GM19099 (cell line): Measurements from ENCODE around the gene PFKFB3.
A peak's percentile ranks its signal among the peaks of the same experiment; 100 is the strongest.

Source experiments
- POLR2A ChIP-seq: IDR thresholded peaks from 3 replicates; pipeline ENCODE4 v1.6.1; 2011; ENCODE audit warnings: low read depth; ENCODE audit not compliant: insufficient read length; ENCODE audit errors: extremely low read depth

The PFKFB3 gene

DNA sequence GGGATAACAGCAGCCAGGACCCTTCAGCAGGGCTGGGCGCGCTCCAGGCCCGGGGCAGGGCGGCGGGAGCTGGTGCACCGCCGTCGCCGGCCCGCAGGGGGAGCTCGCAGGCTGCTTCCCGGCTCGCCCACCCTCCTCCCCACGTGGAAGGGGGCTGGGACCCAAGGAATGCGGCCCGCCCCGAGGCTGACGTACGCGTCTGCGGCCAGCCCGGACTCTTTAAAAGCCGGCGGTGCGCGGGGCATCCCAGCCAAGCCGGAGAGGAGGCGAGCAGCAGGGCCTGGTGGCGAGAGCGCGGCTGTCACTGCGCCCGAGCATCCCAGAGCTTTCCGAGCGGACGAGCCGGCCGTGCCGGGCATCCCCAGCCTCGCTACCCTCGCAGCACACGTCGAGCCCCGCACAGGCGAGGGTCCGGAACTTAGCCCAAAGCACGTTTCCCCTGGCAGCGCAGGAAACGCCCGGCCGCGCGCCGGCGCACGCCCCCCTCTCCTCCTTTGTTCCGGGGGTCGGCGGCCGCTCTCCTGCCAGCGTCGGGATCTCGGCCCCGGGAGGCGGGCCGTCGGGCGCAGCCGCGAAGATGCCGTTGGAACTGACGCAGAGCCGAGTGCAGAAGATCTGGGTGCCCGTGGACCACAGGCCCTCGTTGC lies at the start of gene PFKFB3:
TSS of gene PFKFB3 (plus strand) at position 249 of the 647 bp plus-strand sequence. CDS start at position 578, 329 bp downstream.
- TF ChIP-seq POLR2A: peak; percentile 88

DNA sequence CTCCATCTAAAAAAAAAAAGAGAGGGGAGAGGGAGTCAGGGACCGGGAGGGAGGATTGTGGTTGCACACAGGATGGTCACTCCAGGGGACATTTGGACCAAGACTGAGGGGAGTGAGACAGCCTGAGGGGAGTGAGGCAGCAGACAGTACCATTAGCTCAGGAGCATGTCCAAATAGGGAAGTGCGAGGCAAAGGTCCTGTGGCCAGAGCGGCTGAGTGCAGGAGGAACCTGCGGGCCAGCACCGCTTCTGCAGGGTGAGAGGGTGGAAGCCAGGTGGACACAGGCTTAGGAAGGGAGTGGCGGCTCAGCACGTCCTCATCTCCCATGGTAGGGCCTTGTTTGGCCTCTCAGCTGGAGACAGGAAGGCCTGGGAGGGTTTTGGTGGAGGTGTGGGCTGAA lies 48.9 kb upstream of the PFKFB3 start:
- no peak for TF ChIP-seq POLR2A

DNA sequence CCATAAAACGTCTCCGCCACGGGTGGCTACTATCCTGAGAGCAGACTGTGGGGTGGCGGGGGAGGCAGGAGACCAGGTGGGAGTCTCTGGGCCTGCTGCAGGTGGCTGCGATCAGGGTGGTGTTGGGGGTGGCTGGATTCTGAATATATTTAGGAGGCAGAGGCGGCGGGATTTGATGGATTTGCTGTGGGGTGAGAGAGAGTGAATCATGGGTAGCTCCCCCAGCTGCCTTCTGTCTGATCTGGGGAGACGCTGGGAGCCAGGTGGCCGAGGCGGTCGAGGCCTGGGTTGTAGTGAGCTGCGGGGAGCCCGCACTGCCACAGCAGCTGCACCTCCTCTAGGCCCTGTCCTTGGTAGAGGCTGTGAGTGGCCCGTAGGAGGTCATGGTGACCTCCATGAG lies 48.2 kb upstream of the PFKFB3 start:
- TF ChIP-seq POLR2A: no peak

DNA sequence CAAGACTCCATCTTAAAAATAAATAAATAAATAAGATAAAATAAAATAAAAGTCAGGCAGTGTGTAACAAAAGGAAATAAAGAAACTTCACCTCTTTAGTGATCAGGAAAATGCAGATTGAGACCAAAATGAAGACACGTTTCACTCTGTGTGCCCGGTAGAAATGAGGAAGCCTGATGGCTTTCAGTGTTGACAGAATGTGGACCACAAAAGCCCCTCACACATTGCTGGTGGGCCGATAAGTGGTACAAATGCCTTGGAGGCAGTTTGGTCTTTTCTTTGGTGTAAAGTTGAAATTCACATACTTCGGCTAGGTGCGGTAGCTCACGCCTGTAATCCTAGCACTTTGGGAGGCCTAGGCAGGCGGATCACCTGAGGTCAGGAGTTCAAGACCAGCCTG lies 44.5 kb upstream of the PFKFB3 start:
- no peak for TF ChIP-seq POLR2A

DNA sequence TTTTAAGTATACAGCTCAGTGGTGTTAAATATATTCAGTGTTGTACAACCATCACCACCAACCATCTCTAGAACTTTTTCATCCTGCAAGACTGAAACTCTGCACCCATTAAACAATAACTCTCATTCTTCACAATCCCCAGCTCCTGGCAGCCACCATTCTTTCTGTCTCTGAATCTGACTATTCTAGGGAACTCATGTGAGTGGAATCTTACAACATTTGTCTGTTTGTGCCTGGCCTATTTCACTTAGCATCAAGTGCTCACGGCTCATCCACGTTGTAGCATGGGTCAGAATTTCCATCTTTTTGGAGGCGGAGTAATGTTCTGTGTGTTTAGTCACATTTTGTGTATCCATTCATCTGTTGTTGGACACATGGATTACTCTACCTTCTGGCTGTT lies 40.8 kb upstream of the PFKFB3 start:
- no peak for TF ChIP-seq POLR2A

DNA sequence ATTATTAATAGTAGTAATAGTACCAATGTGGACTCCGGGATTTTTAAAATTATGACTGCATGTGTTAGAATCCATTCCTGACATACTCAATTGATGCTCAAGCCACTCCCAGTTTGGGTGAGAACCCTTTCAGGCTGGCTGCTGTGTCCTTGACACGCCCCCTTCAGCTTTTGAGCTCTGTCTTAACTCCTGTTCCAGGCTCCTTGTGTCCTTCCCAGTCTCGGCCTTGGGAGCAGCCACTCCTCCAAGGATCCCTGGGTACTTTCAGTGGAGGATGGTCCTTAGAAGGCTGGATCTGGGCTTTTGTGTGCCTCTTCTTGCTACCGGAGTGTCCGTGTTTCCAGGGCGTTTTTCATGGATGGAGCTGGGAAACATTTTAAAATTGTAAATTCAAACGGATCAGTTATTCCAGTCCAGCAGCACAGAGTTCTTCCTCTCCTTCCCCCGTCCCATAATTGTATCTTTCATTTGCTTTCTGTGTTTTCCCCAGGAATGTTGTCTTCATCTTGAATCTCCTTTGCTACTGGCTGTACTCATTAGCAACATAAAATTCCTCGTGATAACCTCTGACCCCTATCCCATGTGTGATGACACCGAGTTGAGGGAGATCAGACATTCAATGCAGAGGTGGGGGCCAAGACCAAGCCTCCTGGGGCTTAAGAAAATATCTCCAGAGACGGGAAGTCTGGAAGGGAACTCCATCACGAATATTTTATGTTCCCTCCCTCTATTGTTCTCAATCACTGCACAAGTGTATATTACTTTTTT lies 40.0 kb upstream of the PFKFB3 start:
- no peak for TF ChIP-seq POLR2A

DNA sequence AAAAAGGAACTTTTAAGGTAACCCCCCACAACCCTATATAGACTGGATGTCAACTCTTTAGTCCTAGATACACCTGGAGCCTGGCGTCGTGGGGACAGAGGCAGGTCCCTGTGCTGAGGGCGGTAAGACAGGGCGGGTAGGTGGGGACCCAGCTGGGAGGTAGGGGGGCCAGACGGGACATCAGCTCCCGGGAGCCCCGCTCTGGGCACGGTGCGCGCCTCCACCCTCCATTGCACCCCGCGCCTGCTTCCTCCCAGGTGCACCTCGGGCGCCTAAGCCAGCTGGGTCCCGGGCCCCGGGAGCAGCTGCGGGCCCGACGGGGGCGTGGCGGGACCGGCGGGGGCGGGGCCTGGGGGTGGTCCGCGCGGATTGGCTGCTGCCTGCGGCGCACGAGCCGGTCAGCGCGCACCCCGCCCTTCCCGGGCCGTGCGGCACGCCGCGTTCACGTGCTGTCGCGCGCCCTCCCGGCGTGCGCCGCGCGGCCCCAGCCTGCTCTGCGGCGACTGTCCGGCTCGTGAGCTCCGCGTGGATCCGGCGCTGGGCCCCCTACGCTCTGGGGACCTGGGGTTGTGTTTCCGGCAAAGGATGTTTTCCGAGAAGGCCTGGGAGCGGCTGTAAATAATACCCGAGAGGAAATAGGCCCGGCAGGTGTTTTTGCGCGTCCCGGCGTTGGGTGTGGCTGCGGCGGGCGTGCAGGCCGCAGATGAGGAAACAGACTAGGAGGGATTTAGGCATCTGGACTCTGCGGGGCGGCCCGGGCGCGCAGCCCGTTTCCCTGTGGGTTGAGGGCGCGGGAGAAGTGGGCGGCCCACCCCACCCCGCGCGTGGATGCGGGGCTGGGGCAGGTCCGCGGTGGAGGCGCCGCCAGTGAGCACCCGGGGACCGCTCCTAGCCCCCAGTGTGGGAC lies 39.1 kb upstream of the PFKFB3 start:
- TF ChIP-seq POLR2A: peak; percentile 85

DNA sequence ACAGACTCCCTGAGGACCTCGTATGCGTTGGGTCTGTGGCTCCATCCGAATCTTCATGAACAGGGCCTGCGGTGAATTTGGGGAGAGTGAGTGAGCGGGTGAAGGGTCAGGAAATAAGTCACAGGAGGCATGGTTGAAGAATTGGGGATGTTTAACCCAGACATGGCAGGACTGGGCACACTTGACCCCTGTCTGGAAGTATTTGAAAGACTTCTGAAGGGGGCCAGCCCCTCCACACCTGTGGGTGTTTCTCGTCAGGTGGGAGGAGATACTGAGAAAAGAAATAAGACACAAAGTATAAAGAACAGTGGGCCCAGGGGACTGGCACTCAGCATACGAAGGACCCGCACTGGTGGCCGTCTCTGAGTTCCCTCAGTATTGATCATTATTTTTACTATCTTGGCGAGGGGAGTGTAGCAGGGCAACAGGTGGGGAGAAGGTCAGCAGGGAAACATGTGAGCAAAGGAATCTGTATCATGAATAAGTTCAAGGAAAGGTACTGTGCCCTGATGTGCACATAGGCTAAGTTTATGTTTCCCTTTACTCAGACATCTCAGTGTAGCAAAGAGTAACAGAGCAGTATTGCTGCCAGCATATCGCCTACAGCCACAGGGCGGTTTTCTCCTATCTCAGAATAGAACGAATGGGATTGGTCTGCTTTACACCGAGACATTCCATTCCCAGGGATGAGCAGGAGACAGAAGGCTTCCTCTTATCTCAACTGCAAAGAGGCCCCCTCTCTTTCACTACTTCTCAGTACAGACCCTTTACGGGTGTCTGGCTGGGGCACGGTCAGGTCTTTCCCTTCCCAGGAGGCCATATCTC lies 38.2 kb upstream of the PFKFB3 start:
- no peak for TF ChIP-seq POLR2A

DNA sequence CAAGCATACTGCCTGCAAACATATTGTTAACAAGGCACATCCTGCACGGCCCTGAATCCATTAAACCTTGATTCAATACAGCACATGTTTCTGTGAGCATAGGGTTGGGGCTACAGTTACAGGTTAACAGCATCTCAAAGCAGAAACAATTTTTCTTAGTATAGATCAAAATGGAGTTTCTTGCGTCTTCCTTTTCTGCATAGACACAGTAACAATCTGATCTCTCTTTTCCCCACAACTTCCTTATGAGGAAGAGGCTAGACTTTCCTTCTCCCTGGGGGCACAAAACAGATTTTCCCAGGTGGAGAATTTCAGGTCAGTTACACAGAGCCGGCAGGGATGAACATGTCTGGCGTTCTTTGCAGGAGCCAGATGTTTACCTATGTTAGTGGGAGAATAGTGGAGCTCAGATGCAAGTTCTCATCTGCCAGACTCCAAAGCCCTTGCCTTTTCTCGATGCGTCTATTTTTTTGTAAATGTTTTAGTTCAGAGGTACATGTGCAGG lies 37.5 kb upstream of the PFKFB3 start:
- TF ChIP-seq POLR2A: no peak

DNA sequence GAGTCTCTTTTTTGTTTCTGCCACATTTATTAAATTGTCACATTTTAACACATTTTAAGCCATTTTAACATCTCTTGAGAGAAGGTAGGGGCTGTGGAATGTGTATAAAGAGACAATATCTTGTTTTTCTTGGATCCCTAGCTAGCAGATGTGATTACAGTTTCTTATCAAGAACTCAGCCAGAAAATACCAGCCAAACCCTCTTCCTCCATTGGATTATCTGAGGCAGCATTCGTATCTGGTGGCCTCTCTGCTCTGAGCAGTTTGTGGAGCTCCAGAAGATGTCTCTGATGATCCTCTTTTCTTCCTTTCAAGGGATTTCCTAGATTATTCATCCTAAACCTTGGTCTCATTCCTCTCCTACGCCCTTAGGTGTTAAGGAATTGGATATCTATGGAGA lies 35.3 kb upstream of the PFKFB3 start:
- no peak for TF ChIP-seq POLR2A

DNA sequence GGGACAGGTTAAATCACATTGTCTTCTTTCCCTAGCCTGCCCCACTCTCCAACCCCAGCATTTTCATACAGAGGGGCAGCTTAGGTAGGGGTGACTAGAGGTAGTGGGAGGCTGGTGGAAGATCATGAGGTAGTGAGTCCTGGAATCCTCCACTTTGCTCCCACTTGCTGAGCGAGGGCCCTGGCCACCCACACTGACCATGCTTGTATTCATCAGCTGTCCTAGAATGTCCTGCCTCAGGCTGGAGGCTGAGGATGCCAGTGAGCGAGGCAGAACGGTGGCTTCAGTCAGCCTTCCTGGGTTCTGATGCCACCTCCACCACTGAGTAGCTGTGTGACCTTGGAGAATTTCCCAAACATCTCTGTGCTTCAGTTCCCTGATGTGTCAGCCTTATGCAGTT lies 34.6 kb upstream of the PFKFB3 start:
- TF ChIP-seq POLR2A: no peak

DNA sequence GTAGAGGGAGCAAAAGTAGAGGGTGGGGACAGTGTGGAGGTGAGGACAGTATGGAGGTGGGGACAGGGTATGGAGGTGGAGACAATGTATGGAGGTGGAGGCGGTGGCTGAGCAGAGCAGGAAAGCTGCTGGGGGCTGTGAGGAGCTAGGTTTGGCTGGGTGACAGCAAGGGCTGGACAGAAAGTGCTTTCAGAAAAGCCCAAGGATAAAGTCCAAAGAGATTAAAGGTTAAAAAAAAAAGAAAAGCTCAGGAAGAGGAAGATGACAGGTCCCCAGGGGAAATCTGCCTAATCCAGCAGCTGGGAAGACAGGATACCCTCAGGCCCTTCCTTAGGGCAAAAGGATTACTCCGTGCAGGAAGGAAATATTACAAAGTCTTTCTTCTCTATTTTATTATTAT lies 32.1 kb upstream of the PFKFB3 start:
- no peak for TF ChIP-seq POLR2A

DNA sequence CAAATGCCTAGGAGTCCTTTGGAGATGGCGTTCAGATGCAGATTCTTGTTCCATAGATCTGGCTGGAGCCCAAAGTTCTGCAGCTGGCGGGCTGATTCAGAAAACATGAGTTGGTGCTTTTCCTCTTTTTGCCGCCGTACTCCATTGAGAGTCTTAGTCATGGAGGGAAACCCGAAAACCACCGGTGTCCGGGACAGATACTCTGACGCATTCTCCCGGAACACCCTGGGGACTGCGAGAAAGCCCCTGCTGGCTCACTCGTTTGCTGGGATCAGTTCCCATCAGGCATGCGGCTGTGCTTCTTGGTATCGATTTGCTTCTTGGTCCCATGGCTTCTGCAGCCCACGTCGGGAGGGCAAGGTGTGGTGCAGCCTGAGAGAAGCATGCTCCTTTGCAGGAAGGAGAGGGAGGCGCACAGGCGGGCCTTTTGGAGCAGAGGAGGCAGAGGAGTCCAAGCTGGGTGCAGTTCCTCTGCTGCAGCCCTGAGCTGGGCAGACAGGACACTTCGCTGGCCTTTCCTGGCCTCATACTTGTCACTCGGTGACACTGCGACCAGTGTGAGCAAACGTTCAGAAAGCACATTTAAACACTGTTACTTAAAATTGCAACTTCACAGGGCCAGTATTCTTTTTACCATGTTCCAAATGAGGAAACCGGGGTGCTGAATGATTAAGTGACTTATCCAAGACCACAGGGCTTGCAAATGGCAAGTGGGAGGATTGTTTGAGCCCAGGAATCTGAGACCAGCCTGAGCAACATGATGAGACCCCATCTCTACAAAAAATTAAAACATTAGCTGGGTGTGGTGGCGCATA lies 30.6 kb upstream of the PFKFB3 start:
- TF ChIP-seq POLR2A: no peak

DNA sequence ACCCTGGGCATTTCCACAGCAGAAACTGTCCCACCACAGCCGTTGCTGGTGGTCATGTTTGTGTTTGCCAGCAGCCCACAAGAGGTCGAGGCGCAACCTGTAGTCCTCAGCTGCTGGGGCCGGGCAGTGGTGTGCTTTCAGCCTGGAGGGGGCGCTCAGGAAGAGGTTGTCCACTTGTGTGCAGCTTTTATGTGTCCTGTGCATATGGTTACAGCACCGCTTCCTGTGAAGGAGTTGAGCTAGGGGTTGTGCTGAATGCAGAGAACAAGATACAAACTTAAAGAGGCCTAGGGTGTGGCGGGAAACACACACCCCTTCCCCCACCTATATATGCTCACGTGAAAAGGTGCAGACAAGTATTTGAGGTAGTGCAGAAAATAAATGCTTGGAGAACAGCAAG lies 29.5 kb upstream of the PFKFB3 start:
- no peak for TF ChIP-seq POLR2A
